ENCODE measurements around the gene MPPE1. TPM values are rescaled to one million over a fixed set of nuclear protein-coding genes. Genes with fewer than 3 reads are reported as not detected.

The MPPE1 gene
- total and polyA plus RNA-seq, 9 of the 15 experiments (the other 6 are each of a cell fraction or from before 2014, with no cell fraction given) = 10.7 to 19.5 (median 13.3) TPM

DNA sequence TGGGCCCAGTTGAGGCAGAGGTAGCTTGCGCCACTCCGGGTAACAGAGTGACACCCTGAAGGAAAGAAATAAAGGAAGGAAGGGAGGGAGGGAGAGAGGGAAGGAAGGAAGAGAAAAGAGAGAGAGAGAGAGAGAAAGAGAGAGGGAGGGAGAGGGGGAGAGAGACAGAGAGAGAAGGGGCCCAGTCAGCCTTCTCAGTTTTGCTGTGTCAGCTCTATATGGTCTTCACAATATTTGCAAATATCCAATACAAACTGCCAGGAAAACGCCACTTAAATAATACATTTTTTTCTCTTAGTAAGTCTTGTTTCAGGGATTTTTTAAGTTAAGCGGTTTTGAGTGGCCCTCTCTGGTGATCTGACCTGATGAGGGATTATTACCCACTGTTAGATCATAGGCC lies 62.5 kb downstream of the MPPE1 start (continued):
- TF ChIP-seq CREBBP (IDR thresholded peaks at IDR 0.05; ENCODE audit: low read depth, low read length) = no peak
- TF ChIP-seq JUNB (CRISPR knock-in tag; conservative IDR thresholded peaks at IDR 0.05) = no peak
- no peak for TF ChIP-seq HNRNPL (IDR thresholded peaks at IDR 0.05; ENCODE audit: low read depth, low read length)
- TF ChIP-seq HIVEP1 (CRISPR knock-in tag; IDR thresholded peaks at IDR 0.05) = no peak

DNA sequence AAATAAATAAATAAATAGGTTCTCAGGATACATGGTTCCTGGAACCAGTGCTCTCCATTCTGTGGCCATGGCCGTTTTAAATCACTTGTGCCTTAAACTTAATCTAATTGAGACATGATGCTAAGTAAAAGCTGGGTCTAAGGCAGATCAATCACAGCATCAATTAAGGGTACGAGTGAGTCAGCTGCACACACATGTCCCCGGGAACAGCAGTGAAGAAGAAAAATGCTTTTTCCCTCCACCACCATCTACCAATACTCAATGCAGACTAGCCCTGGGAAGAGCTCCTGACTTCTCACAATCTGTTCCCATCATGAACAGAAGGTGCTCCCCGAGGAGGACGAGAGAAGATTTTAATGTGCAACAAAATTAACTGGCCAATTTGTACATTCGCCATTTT lies 63.7 kb downstream of the MPPE1 start:
- Histone ChIP-seq H3K9me1 (ENCODE audit: control insufficient read depth, insufficient read depth, low read length) (no peaks in the 10 kb centered on the region), H2AFZ (ENCODE audit: low read depth, low read length) (no peak overlapping the region), H4K20me1 (replicated peaks; ENCODE audit: control insufficient read depth, insufficient read depth, low read length) (no peaks in the 10 kb centered on the region), H3K9ac (ENCODE audit: insufficient read depth in 1 of 2, low read depth in 2 of 2, low read length in 2 of 2) (no peak overlapping the region), H3K9me3 (replicated peaks; ENCODE audit: control insufficient read depth, insufficient read depth, low read depth, low read length) (no peaks in the 10 kb centered on the region), H3K27me3 (ENCODE audit: control insufficient read depth in 2 of 2, insufficient read depth in 2 of 2, low read length in 2 of 2) (no peaks in the 10 kb centered on the region), H3K4me3 (no peak overlapping the region), H3K4me2 (ENCODE audit: insufficient read depth, low read length) (no peak overlapping the region), H3K79me2 (ENCODE audit: control insufficient read depth, insufficient read depth, low read length) (no peaks in the 10 kb centered on the region), H3K27ac (ENCODE audit: extremely low read depth, low read depth, low read length) (no peak overlapping the region), H3K36me3 (ENCODE audit: control insufficient read depth, insufficient read depth, low read length) (no peaks in the 10 kb centered on the region), H3K4me1 (replicated peaks in 1 of 2; ENCODE audit: control insufficient read depth in 2 of 2, insufficient read depth in 2 of 2, low read length in 2 of 2) (peaks cover 7 to 8% of the 10 kb centered on the region in 2 experiments; a peak in 4 of 5 replicates)
- FAIRE-seq (no peak), ATAC-seq (no peak), DNase-seq (ENCODE audit: extremely low read depth in 1 of 4, low spot score in 3 of 4) (no peak)
- in situ Hi-C loops (cut with MboI) = no loop called here
- CTCF ChIA-PET (ENCODE audit: low intra/inter-chr PET ratio) = interaction anchor here (0.6 kb wide), 1 partner anchor 97 kb away, joined by 4 read pairs; no protein-coding TSS in a partner anchor
- no TSS peak for BruUV-seq (replicated peaks)
- WGBS (ENCODE audit: insufficient coverage, low coverage, missing lambda C conversion rate) = 56% methylated on average over 6 of the region's 6 CpGs
- intact Hi-C loops (cut with micrococcal nuclease) = no loop called here
- POLR2A ChIA-PET = interaction anchor here (0.6 kb wide), 1 partner anchor 107 kb away, joined by 3 read pairs; no protein-coding TSS in a partner anchor
- TF ChIP-seq MLX (CRISPR knock-in tag; conservative IDR thresholded peaks at IDR 0.05) = no peak
- TF ChIP-seq ZKSCAN3 (CRISPR knock-in tag; IDR thresholded peaks at IDR 0.05) = no peak
- no peak for TF ChIP-seq BRF2 (IDR thresholded peaks at IDR 0.05; ENCODE audit: borderline replicate concordance, insufficient read depth, insufficient read length)
- TF ChIP-seq, protein P1, sequence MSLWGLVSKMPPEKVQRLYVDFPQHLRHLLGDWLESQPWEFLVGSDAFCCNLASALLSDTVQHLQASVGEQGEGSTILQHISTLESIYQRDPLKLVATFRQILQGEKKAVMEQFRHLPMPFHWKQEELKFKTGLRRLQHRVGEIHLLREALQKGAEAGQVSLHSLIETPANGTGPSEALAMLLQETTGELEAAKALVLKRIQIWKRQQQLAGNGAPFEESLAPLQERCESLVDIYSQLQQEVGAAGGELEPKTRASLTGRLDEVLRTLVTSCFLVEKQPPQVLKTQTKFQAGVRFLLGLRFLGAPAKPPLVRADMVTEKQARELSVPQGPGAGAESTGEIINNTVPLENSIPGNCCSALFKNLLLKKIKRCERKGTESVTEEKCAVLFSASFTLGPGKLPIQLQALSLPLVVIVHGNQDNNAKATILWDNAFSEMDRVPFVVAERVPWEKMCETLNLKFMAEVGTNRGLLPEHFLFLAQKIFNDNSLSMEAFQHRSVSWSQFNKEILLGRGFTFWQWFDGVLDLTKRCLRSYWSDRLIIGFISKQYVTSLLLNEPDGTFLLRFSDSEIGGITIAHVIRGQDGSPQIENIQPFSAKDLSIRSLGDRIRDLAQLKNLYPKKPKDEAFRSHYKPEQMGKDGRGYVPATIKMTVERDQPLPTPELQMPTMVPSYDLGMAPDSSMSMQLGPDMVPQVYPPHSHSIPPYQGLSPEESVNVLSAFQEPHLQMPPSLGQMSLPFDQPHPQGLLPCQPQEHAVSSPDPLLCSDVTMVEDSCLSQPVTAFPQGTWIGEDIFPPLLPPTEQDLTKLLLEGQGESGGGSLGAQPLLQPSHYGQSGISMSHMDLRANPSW (CRISPR knock-in tag; IDR thresholded peaks at IDR 0.05) = no peak
- TF ChIP-seq CEBPG (CRISPR knock-in tag; IDR thresholded peaks at IDR 0.05) = no peak
- no peak for TF ChIP-seq CEBPG (tag; conservative IDR thresholded peaks at IDR 0.05 in 1 of 2, IDR thresholded peaks at IDR 0.05 in 1 of 2)
- no peak for TF ChIP-seq RNF2 (IDR thresholded peaks at IDR 0.05)
- TF ChIP-seq, protein P2, sequence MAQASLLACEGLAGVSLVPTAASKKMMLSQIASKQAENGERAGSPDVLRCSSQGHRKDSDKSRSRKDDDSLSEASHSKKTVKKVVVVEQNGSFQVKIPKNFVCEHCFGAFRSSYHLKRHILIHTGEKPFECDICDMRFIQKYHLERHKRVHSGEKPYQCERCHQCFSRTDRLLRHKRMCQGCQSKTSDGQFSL (CRISPR knock-in tag; IDR thresholded peaks at IDR 0.05) = no peak
- TF ChIP-seq, protein P2 (tag; IDR thresholded peaks at IDR 0.05) = no peak
- TF ChIP-seq RBM39 (optimal IDR thresholded peaks at IDR 0.05; ENCODE audit: low read depth, low read length) = no peak
- TF ChIP-seq NR4A1 (CRISPR knock-in tag; IDR thresholded peaks at IDR 0.05) = no peak
- no peak for TF ChIP-seq NR4A1 (tag; IDR thresholded peaks at IDR 0.05)
- no peak for TF ChIP-seq TARDBP (IDR thresholded peaks at IDR 0.05)
- no peak for TF ChIP-seq PTTG1 (tag; IDR thresholded peaks at IDR 0.05; ENCODE audit: low read depth)
